RWPE2 (cell line): ENCODE results near the gene TEP1.

Source experiments
- ATAC-seq: fragments of 200-7000 bp; cut with Tn5 transposase; 3 replicates; pipeline ENCODE4 v1.9.1; 2021; ENCODE audit warnings: low read depth
- DNase-seq: peaks from one replicate; pipeline ENCODE4 v3.0.0-alpha.2; 2020; ENCODE audit warnings: low spot score
- H3K27ac ChIP-seq: fragments of 450-650 bp; 2 replicates; pipeline ENCODE4 v1.5.1; 2017; ENCODE audit warnings: mild to moderate bottlenecking; ENCODE audit not compliant: poor library complexity, severe bottlenecking
- H3K27me3 ChIP-seq: fragments of 250-450 bp; sonication (Bioruptor Pico); 2 replicates; pipeline ENCODE4 v1.5.1; 2021; ENCODE audit warnings: mild to moderate bottlenecking, moderate library complexity; ENCODE audit not compliant: insufficient read depth, poor library complexity, severe bottlenecking
- H3K36me3 ChIP-seq: fragments of 250-450 bp; sonication (Bioruptor Pico); 2 replicates; pipeline ENCODE4 v1.5.1; 2020; ENCODE audit warnings: low read depth, mild to moderate bottlenecking, moderate library complexity
- H3K4me1 ChIP-seq: fragments of 250-450 bp; sonication (Bioruptor Pico); 2 replicates; pipeline ENCODE4 v1.5.1; 2021; ENCODE audit warnings: mild to moderate bottlenecking, moderate library complexity; ENCODE audit not compliant: insufficient read depth, poor library complexity, severe bottlenecking
- H3K4me3 ChIP-seq: fragments of 250-450 bp; sonication (Bioruptor Pico); 2 replicates; pipeline ENCODE4 v1.5.1; 2021; ENCODE audit warnings: mild to moderate bottlenecking, moderate library complexity; ENCODE audit not compliant: severe bottlenecking
- H3K9me3 ChIP-seq: fragments of 250-450 bp; sonication (Bioruptor Pico); 2 replicates; pipeline ENCODE4 v1.5.1; 2021; ENCODE audit warnings: mild to moderate bottlenecking, moderate library complexity; ENCODE audit not compliant: severe bottlenecking
- TF ChIP-seq, protein P1 (sequence below): fragments of 450-650 bp; IDR thresholded peaks from one replicate; pipeline ENCODE4 v1.5.1; 2017; ENCODE audit warnings: mild to moderate bottlenecking, moderate library complexity; ENCODE audit not compliant: poor library complexity, severe bottlenecking

The TEP1 gene

GRCh38 chr14:20382526-20382925 is 30.8 kb downstream of the TEP1 start:
- H3K36me3 ChIP-seq: peaks cover 94% of the 10 kb centered on the region
- no peaks in the 10 kb centered on the region for H3K27me3 ChIP-seq
- H3K27ac ChIP-seq: no peak overlapping the region
- H3K9me3 ChIP-seq: no peaks in the 10 kb centered on the region
- no peak for ATAC-seq
- H3K4me3 ChIP-seq: no peak overlapping the region
- no peaks in the 10 kb centered on the region for H3K4me1 ChIP-seq
- no peak for DNase-seq
- TF ChIP-seq, protein P1, sequence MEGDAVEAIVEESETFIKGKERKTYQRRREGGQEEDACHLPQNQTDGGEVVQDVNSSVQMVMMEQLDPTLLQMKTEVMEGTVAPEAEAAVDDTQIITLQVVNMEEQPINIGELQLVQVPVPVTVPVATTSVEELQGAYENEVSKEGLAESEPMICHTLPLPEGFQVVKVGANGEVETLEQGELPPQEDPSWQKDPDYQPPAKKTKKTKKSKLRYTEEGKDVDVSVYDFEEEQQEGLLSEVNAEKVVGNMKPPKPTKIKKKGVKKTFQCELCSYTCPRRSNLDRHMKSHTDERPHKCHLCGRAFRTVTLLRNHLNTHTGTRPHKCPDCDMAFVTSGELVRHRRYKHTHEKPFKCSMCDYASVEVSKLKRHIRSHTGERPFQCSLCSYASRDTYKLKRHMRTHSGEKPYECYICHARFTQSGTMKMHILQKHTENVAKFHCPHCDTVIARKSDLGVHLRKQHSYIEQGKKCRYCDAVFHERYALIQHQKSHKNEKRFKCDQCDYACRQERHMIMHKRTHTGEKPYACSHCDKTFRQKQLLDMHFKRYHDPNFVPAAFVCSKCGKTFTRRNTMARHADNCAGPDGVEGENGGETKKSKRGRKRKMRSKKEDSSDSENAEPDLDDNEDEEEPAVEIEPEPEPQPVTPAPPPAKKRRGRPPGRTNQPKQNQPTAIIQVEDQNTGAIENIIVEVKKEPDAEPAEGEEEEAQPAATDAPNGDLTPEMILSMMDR: no peak

DNA sequence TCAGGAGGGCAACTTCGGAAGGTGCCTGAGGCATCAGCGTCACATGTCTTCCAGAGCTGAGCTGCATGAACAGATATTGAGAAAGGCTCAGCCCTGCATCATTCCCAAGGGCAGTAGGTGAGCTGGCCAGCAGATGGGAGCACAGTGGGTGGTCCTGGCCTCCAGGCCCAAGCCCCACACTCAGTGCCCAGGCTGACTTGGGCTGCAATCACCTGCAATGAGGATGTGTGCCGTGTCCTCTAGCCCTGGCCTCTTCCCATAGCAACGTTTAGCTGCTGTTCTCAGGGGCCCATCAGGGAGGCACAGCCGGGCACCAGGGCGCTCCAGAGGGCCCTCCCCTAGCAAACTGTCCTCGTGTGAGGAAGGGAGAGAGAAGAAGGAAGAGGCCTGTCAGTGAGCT is 32.0 kb downstream of the TEP1 start:
- H3K36me3 ChIP-seq: peaks cover 100% of the 10 kb centered on the region
- DNase-seq: no peak
- no peaks in the 10 kb centered on the region for H3K4me1 ChIP-seq

GRCh38 chr14:20380681-20381080 is 32.6 kb downstream of the TEP1 start:
- peaks cover 98% of the 10 kb centered on the region for H3K36me3 ChIP-seq
- H3K27me3 ChIP-seq: no peaks in the 10 kb centered on the region
- ATAC-seq: no peak
- no peaks in the 10 kb centered on the region for H3K9me3 ChIP-seq
- H3K27ac ChIP-seq: no peak overlapping the region
- H3K4me3 ChIP-seq: no peak overlapping the region
- DNase-seq: no peak
- H3K4me1 ChIP-seq: no peaks in the 10 kb centered on the region
- TF ChIP-seq, protein P1: no peak

More for the DNA sequence above, 32.0 kb downstream of the TEP1 start:
- Histone ChIP-seq H3K9me3 (no peaks in the 10 kb centered on the region), H3K27me3 (no peaks in the 10 kb centered on the region), H3K27ac (no peak overlapping the region), H3K4me3 (no peak overlapping the region)
- ATAC-seq: no peak
- TF ChIP-seq, protein P1: no peak

GRCh38 chr14:20379743-20380142 is 33.6 kb downstream of the TEP1 start:
- H3K27me3 ChIP-seq: no peaks in the 10 kb centered on the region
- ATAC-seq: no peak
- no peak overlapping the region for H3K4me3 ChIP-seq
- H3K36me3 ChIP-seq: peaks cover 98% of the 10 kb centered on the region
- TF ChIP-seq, protein P1: no peak
- H3K9me3 ChIP-seq: no peaks in the 10 kb centered on the region
- no peak overlapping the region for H3K27ac ChIP-seq
- no peak for DNase-seq
- no peaks in the 10 kb centered on the region for H3K4me1 ChIP-seq

DNA sequence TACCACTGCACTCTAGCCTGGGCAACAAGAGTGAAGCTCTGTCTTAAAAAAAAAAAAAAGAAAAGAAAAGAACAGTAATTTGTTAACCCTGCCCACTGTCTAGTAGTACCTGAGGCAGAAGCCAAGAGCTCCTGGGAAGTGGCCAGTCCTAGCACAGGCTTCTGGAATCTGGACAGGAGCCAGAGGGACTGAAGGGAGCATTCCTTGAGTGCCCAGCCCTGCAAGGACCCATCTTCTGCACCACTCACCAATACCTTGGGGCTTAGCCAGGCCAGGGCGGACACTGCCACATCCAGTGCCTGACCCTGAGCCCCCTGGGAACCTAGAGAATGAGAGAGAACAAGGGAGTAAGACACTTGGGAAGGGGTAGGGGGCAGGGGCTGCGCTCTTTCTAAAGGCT is 36.1 kb downstream of the TEP1 start:
- peaks cover 95% of the 10 kb centered on the region for H3K36me3 ChIP-seq
- H3K4me1 ChIP-seq: no peaks in the 10 kb centered on the region
- H3K27me3 ChIP-seq: no peaks in the 10 kb centered on the region
- no peak overlapping the region for H3K27ac ChIP-seq
- no peak for DNase-seq
- TF ChIP-seq, protein P1: no peak
- no peaks in the 10 kb centered on the region for H3K9me3 ChIP-seq
- no peak for ATAC-seq
- H3K4me3 ChIP-seq: no peak overlapping the region
